HG03139 (cell line): ENCODE data around the gene SND1.
"Not testable (repeated sequence)": the region's sequence is repeated elsewhere in the genome, so short reads cannot be mapped to it uniquely, and the experiment has no call there.

Source experiments
- ATAC-seq: cut with Tn5 transposase; IDR thresholded peaks from one replicate; pipeline ENCODE4 v1.9.1; 2021; ENCODE audit not compliant: unreplicated experiment

SND1 gene

GRCh38 chr7:127822822-127823508 lies 171.0 kb downstream of the SND1 start:
- ATAC-seq: no peak

GRCh38 chr7:127824682-127825081 lies 172.7 kb downstream of the SND1 start:
- ATAC-seq: no peak

GRCh38 chr7:127828843-127829500 lies 177.0 kb downstream of the SND1 start:
- ATAC-seq: no peak

GRCh38 chr7:127831318-127832219 lies 179.6 kb downstream of the SND1 start:
- ATAC-seq: no peak

- ATAC-seq: no peak
These were observed 180.6 kb downstream of the SND1 start for GRCh38 chr7:127832592-127832991.

GRCh38 chr7:127833641-127834040 lies 181.6 kb downstream of the SND1 start:
- no peak for ATAC-seq

- ATAC-seq: no peak
These were observed 183.7 kb downstream of the SND1 start for GRCh38 chr7:127835679-127836078.

- ATAC-seq: not testable (repeated sequence)
These were observed 185.9 kb downstream of the SND1 start for GRCh38 chr7:127837816-127838410.

- ATAC-seq: no peak
These were observed 186.9 kb downstream of the SND1 start for GRCh38 chr7:127838816-127839415.

- no peak for ATAC-seq
These were observed 188.4 kb downstream of the SND1 start for GRCh38 chr7:127840226-127840951.

- ATAC-seq: no peak
These were observed 192.2 kb downstream of the SND1 start for GRCh38 chr7:127844165-127844564.

GRCh38 chr7:127844707-127845331 lies 192.8 kb downstream of the SND1 start:
- no peak for ATAC-seq

- ATAC-seq: no peak
These were observed 193.7 kb downstream of the SND1 start for GRCh38 chr7:127845522-127846214.

- no peak for ATAC-seq
These were observed 195.6 kb downstream of the SND1 start for GRCh38 chr7:127847641-127848040.

- no peak for ATAC-seq
These were observed 196.2 kb downstream of the SND1 start for GRCh38 chr7:127848241-127848640.

GRCh38 chr7:127850195-127850594 lies 198.2 kb downstream of the SND1 start:
- ATAC-seq: no peak

- ATAC-seq: no peak
These were observed 202.4 kb downstream of the SND1 start for GRCh38 chr7:127854383-127854782.

GRCh38 chr7:127857464-127857841 lies 205.5 kb downstream of the SND1 start:
- ATAC-seq: no peak
